VCaP (cell line): ENCODE results near the gene RAD51B.

Experiments used
- H3K27ac ChIP-seq: fragments of 450-650 bp; 2 replicates; pipeline ENCODE4 v1.5.1; 2017
- CTCF ChIP-seq: fragments of 450-650 bp; conservative IDR thresholded peaks from 2 replicates; pipeline ENCODE4 v1.5.1; 2017; ENCODE audit warnings: mild to moderate bottlenecking, moderate library complexity

RAD51B gene

GRCh38 chr14:68342216-68342763, 522.7 kb downstream of the RAD51B start:
- no peak for TF ChIP-seq CTCF
- H3K27ac ChIP-seq = no peak overlapping the region

GRCh38 chr14:68343534-68344118, 524.0 kb downstream of the RAD51B start:
- TF ChIP-seq CTCF = no peak

GRCh38 chr14:68345738-68346137, 526.2 kb downstream of the RAD51B start:
- H3K27ac ChIP-seq = no peak overlapping the region
- TF ChIP-seq CTCF = no peak

More at GRCh38 chr14:68343534-68344118, 524.0 kb downstream of the RAD51B start:
- no peak overlapping the region for H3K27ac ChIP-seq

- H3K27ac ChIP-seq = no peak overlapping the region
- no peak for TF ChIP-seq CTCF
These were observed 527.2 kb downstream of the RAD51B start for GRCh38 chr14:68346556-68347343.

- peak overlapping the region; percentile 47 for H3K27ac ChIP-seq
- no peak for TF ChIP-seq CTCF
These were observed 530.5 kb downstream of the RAD51B start for GRCh38 chr14:68349900-68350629.

GRCh38 chr14:68355415-68355814, 535.8 kb downstream of the RAD51B start:
- no peak overlapping the region for H3K27ac ChIP-seq
- TF ChIP-seq CTCF = no peak

GRCh38 chr14:68357777-68358176, 538.2 kb downstream of the RAD51B start:
- TF ChIP-seq CTCF = no peak
- no peak overlapping the region for H3K27ac ChIP-seq
